Effector memory CD4-positive, alpha-beta T cell (primary cell): Measurements from ENCODE around the gene KCTD2.

Source experiments
- DNase-seq, 3 donors: peaks; one replicate each; pipeline ENCODE4 v3.0.0-alpha.2; 2020
- H3K27ac ChIP-seq: 2 replicates; pipeline ENCODE4 v1.7.0; 2013; ENCODE audit warnings: mild to moderate bottlenecking, low read length, moderate library complexity; ENCODE audit not compliant: insufficient read depth, poor library complexity, severe bottlenecking
- H3K27me3 ChIP-seq: replicated peaks from 2 replicates; pipeline ENCODE4 v1.7.0; 2013; ENCODE audit warnings: mild to moderate bottlenecking, low read length; ENCODE audit not compliant: insufficient read depth, control insufficient read depth, poor library complexity, severe bottlenecking
- H3K36me3 ChIP-seq: 2 replicates; pipeline ENCODE4 v1.7.0; 2013; ENCODE audit warnings: mild to moderate bottlenecking, low read length, moderate library complexity; ENCODE audit not compliant: control insufficient read depth, insufficient read depth
- H3K4me1 ChIP-seq: 2 replicates; pipeline ENCODE4 v1.7.0; 2013; ENCODE audit warnings: low read length, mild to moderate bottlenecking; ENCODE audit not compliant: control insufficient read depth, insufficient read depth, poor library complexity, severe bottlenecking
- H3K4me3 ChIP-seq: 2 replicates; pipeline ENCODE4 v1.7.0; 2013; ENCODE audit warnings: low read length, low read depth, mild to moderate bottlenecking; ENCODE audit not compliant: insufficient read depth, poor library complexity, severe bottlenecking
- H3K9me3 ChIP-seq: 2 replicates; pipeline ENCODE4 v1.7.0; 2013; ENCODE audit warnings: mild to moderate bottlenecking, low read length, moderate library complexity; ENCODE audit not compliant: control insufficient read depth

Gene KCTD2

DNA sequence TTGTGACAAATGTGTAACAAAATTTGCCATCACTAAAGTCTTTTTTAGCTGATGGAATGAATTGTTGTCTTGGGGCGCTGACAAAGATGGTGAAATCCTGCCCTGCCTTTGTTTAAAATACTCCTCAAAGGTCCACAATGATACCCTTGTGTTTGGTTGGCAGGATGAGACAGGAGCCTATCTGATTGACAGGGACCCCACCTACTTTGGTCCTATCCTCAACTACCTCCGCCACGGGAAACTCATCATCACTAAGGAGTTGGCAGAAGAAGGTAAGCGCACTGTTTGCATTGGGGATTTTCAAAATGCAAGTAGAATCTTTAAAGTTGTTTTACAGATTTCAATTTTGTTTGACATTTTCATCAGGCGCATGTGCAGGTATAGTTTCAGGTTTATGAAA, 2.0 kb downstream of the KCTD2 start:
- Histone ChIP-seq H3K4me3 (no peak overlapping the region), H3K4me1 (peaks cover 10% of the 10 kb centered on the region), H3K27me3 (no peaks in the 10 kb centered on the region), H3K36me3 (peaks cover 22% of the 10 kb centered on the region), H3K27ac (no peak overlapping the region), H3K9me3 (no peaks in the 10 kb centered on the region)
- DNase-seq, result no peak

DNA sequence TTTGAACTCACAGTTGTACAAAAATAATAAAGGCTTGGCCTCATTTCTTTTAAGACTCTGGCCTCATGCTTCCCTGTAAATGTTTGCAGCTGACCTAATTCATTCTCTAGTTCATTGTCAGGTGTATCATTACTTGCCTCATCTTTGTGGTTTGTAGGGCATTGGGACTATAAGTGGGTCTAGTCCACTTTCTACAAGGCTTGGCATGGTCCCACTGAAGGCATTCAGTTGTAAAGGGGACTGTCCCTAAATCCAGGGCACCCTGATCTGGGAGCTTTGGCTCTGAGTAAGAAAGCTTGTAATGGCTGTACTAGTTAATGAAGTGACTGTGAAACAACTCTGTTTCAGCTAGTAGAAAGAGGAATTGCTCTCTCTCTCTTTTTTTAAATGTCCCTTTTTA, 2.7 kb downstream of the KCTD2 start:
- H3K27me3 ChIP-seq, result no peaks in the 10 kb centered on the region
- DNase-seq, result no peak
- H3K36me3 ChIP-seq, result peaks cover 25% of the 10 kb centered on the region
- no peak overlapping the region for H3K4me3 ChIP-seq
- peaks cover 10% of the 10 kb centered on the region for H3K4me1 ChIP-seq
- no peaks in the 10 kb centered on the region for H3K9me3 ChIP-seq
- H3K27ac ChIP-seq, result no peak overlapping the region

DNA sequence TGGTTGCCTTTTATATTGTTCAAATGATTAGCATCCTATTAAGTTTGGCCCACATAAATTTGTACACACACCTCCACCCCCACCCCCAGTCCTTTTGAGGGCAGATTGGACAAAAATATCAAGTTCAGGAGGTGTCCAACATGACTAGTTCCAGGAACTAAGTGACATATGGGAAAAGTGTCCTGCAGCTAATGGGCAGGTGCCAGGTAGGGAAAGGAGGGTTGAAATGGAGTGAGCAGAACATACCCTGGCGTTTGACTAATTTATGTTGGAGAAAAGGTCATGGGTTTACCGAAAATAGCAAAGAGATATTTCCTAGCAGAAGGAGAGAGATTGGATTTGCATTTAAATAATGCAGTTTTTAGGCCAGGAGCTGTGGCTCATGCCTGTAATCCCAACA, 4.9 kb downstream of the KCTD2 start:
- Histone ChIP-seq H3K36me3 (peaks cover 38% of the 10 kb centered on the region), H3K9me3 (no peaks in the 10 kb centered on the region), H3K27ac (no peak overlapping the region), H3K27me3 (no peaks in the 10 kb centered on the region), H3K4me3 (no peak overlapping the region), H3K4me1 (peaks cover 10% of the 10 kb centered on the region)
- no peak for DNase-seq

GRCh38 chr17:75059369-75060345, 12.6 kb downstream of the KCTD2 start:
- Histone ChIP-seq H3K27me3 (no peaks in the 10 kb centered on the region), H3K4me1 (no peaks in the 10 kb centered on the region), H3K9me3 (no peaks in the 10 kb centered on the region), H3K4me3 (no peak overlapping the region), H3K36me3 (peaks cover 62% of the 10 kb centered on the region), H3K27ac (no peak overlapping the region)
- DNase-seq, result no peak

DNA sequence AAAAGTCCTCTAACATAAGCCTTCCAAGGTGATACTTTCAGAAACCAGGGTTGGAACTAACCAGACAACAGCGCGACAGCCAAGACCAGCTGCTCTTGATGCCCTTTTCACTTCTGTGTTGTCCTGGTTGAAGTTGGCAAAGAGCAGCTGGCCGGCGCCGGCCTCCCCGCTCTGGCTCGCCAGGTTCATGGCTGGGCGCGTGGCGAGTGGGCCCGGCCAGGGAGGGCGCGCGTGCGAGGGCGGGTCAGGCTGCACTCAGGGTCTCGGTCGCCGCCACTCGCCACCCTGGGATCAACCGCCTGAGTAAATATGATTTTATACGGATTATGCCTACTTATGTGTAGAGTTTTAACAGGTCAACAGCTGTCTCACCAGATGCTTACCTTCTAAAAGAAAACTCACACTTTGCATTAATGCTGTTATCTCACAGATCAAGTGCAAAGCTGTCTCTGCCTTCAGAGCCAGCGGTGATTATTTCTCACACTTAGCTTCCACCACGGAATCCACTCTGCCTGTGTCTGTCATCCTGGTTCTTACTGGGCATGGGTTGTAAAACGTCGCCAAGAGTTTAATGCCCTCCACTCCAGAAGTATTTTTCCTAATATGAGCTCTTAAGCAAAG, 13.5 kb downstream of the KCTD2 start:
- Histone ChIP-seq H3K9me3 (no peaks in the 10 kb centered on the region), H3K4me1 (no peaks in the 10 kb centered on the region), H3K27ac (no peak overlapping the region), H3K4me3 (no peak overlapping the region), H3K27me3 (no peaks in the 10 kb centered on the region), H3K36me3 (peaks cover 63% of the 10 kb centered on the region)
- DNase-seq, result no peak

GRCh38 chr17:75061055-75061438, 14.0 kb downstream of the KCTD2 start:
- DNase-seq, result no peak
- peaks cover 60% of the 10 kb centered on the region for H3K36me3 ChIP-seq
- no peaks in the 10 kb centered on the region for H3K4me1 ChIP-seq
- H3K9me3 ChIP-seq, result no peaks in the 10 kb centered on the region
- H3K4me3 ChIP-seq, result no peak overlapping the region
- H3K27me3 ChIP-seq, result no peaks in the 10 kb centered on the region
- no peak overlapping the region for H3K27ac ChIP-seq

DNA sequence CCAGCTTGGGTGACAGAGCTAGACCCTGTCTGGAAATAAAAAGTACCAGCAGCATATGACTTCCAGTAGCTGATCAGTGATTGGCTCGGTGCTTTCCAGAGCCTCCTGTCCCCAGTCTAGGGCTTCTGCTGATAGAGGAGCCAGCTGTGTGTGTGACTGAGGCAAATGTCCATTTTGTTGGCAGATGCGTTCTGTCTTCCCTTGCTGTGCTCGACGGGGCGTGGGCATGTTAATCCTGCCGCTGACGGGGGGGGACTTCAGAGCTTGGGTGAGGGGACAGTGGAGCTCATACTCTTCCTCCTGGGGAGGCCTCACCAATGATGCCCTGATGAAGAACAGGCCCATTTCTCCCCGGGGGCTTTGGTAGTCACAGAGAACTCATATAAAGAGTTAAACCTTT, 14.6 kb downstream of the KCTD2 start:
- DNase-seq, result no peak
- H3K27ac ChIP-seq, result no peak overlapping the region
- H3K9me3 ChIP-seq, result no peaks in the 10 kb centered on the region
- H3K36me3 ChIP-seq, result peaks cover 56% of the 10 kb centered on the region
- no peaks in the 10 kb centered on the region for H3K27me3 ChIP-seq
- no peaks in the 10 kb centered on the region for H3K4me1 ChIP-seq
- H3K4me3 ChIP-seq, result no peak overlapping the region

GRCh38 chr17:75063201-75063600, 16.2 kb downstream of the KCTD2 start:
- no peak for DNase-seq
- Histone ChIP-seq H3K4me1 (no peaks in the 10 kb centered on the region), H3K9me3 (no peaks in the 10 kb centered on the region), H3K27me3 (no peaks in the 10 kb centered on the region), H3K36me3 (peaks cover 56% of the 10 kb centered on the region), H3K27ac (no peak overlapping the region), H3K4me3 (no peak overlapping the region)

DNA sequence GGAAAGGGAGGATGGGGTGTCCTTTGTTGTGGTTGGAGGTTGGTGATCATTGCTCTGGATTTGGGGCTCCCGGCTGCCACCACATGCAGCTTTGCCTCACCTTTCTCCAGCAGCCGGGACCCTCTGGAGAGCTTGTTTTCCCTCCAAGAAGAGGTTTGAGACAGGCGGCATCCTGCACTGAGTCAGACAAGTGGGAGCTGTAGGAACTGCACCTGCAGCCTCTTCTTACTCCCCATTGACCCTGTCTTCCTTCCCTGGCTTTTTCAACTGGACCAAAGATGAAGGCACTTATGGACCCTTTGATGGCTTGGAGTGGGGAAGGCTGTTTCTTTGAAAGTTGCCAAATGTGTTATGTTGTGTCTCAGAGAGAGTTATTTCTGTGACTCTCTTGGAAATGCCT, 16.6 kb downstream of the KCTD2 start:
- Histone ChIP-seq H3K27ac (no peak overlapping the region), H3K9me3 (no peaks in the 10 kb centered on the region), H3K27me3 (no peaks in the 10 kb centered on the region), H3K4me1 (no peaks in the 10 kb centered on the region), H3K4me3 (no peak overlapping the region), H3K36me3 (peaks cover 56% of the 10 kb centered on the region)
- DNase-seq, result no peak

DNA sequence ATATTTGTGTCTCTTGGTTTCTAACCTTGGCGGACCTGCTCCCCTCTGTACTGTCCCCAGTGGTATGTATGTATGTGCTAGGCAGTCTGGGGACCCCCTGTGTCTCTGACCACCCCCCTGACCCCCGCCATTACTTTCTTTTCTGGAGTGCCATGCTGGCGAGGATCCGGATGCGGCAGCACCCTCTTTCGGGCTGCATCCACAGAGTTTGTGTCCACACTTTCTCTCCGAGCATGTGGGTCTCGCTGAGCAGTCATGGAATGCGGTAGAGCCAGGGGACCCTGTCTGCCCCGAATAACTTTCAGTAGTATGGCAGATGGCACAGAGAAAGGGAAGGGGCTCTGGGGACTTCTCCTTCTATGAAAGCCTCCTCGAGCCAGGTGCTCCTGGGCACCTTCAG, 17.0 kb downstream of the KCTD2 start:
- Histone ChIP-seq H3K4me3 (no peak overlapping the region), H3K9me3 (no peaks in the 10 kb centered on the region), H3K27ac (no peak overlapping the region), H3K27me3 (no peaks in the 10 kb centered on the region), H3K36me3 (peaks cover 56% of the 10 kb centered on the region), H3K4me1 (no peaks in the 10 kb centered on the region)
- no peak for DNase-seq
